HFF-Myc (cell line): ENCODE results near the gene SLC2A8.

ENCODE experiments used
- DNase-seq: peaks from one replicate; pipeline ENCODE4 v3.0.0-alpha.2; 2011; ENCODE audit warnings: low read depth; ENCODE audit errors: extremely low read depth
- H3K4me3 ChIP-seq: replicated peaks from 2 replicates; pipeline ENCODE4 v1.5.1; 2011; ENCODE audit warnings: low read depth, mild to moderate bottlenecking, control low read depth, low read length
- TF ChIP-seq, protein P1 (sequence below): IDR thresholded peaks from 2 replicates; pipeline ENCODE4 v1.5.1; 2012; ENCODE audit warnings: mild to moderate bottlenecking, low read depth, low read length, control low read depth; ENCODE audit errors: missing control alignments

Gene SLC2A8

DNA sequence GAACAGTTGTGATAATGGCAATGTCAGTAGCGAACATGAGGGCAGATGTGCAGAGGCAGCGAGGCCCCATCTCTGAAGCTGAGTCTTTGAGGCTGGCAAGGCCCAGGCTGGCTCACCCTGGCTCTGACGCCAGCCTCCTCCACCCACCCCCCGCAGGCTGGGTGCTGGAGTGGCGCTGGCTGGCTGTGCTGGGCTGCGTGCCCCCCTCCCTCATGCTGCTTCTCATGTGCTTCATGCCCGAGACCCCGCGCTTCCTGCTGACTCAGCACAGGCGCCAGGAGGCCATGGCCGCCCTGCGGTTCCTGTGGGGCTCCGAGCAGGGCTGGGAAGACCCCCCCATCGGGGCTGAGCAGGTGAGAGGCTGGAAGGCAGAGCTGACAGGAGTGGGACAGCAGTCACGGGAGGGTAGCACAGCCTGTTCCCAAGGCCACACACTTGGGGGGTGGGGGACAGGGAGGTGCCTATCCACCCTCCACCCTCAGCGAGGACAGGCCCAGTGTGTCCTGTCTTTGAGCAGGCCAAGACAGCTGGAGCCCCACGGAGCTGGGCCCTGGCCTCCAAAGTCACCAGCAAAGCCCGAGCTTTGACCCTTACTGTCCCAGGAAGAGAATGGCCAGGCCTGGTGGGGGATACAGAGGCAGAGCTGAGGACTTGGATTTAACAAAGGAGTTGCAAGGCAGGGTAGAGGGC is 5.6 kb downstream of the SLC2A8 start:
- TF ChIP-seq, protein P1, sequence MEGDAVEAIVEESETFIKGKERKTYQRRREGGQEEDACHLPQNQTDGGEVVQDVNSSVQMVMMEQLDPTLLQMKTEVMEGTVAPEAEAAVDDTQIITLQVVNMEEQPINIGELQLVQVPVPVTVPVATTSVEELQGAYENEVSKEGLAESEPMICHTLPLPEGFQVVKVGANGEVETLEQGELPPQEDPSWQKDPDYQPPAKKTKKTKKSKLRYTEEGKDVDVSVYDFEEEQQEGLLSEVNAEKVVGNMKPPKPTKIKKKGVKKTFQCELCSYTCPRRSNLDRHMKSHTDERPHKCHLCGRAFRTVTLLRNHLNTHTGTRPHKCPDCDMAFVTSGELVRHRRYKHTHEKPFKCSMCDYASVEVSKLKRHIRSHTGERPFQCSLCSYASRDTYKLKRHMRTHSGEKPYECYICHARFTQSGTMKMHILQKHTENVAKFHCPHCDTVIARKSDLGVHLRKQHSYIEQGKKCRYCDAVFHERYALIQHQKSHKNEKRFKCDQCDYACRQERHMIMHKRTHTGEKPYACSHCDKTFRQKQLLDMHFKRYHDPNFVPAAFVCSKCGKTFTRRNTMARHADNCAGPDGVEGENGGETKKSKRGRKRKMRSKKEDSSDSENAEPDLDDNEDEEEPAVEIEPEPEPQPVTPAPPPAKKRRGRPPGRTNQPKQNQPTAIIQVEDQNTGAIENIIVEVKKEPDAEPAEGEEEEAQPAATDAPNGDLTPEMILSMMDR: no peak

GRCh38 chr9:127403507-127404192 is 6.7 kb downstream of the SLC2A8 start:
- no peak overlapping the region for H3K4me3 ChIP-seq
- DNase-seq: no peak
- TF ChIP-seq, protein P1: no peak

More for the DNA sequence above, 5.6 kb downstream of the SLC2A8 start:
- H3K4me3 ChIP-seq: no peak overlapping the region
- no peak for DNase-seq

GRCh38 chr9:127404631-127405030 is 7.7 kb downstream of the SLC2A8 start:
- TF ChIP-seq, protein P1: no peak
- DNase-seq: no peak
- no peak overlapping the region for H3K4me3 ChIP-seq

GRCh38 chr9:127405344-127406125 is 8.6 kb downstream of the SLC2A8 start:
- TF ChIP-seq, protein P1: no peak
- DNase-seq: no peak
- no peak overlapping the region for H3K4me3 ChIP-seq

- TF ChIP-seq, protein P1: no peak
- no peak for DNase-seq
- no peak overlapping the region for H3K4me3 ChIP-seq
Measured at GRCh38 chr9:127406799-127407491, 10.0 kb downstream of the SLC2A8 start.

DNA sequence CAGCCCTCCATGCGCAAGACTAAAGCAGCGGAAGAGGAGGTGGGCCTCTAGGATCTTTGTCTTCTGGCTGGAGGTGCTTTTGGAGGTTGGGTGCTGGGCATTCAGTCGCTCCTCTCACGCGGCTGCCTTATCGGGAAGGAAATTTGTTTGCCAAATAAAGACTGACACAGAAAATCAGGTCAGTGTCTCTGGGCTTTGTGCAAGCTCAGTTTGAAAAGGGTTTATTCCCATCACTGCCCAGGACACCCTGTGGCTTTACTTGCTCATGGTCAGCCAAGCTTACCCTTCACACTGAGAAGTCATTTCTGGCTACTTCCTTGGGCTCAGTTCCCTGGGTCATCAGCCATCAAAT is 10.5 kb downstream of the SLC2A8 start:
- H3K4me3 ChIP-seq: no peak overlapping the region
- DNase-seq: no peak
- TF ChIP-seq, protein P1: no peak
